Activated CD8-positive, alpha-beta memory T cell treated with anti-CD3 and anti-CD28 coated beads for 1 hour (primary cell): ENCODE results near the gene CGB8.
"Not testable (repeated sequence)": the region's sequence is repeated elsewhere in the genome, so short reads cannot be mapped to it uniquely, and the experiment has no call there.

Experiments used
- DNase-seq, 2 donors: peaks; one replicate each; pipeline ENCODE4 v3.0.0-alpha.2; 2020; ENCODE audit warnings: low read depth in 1 of 2; ENCODE audit errors: extremely low read depth in 1 of 2

Gene CGB8

GRCh38 chr19:49065905-49066512 is 17.1 kb upstream of the CGB8 start:
- DNase-seq: no peak

GRCh38 chr19:49064768-49065611 is 16.1 kb upstream of the CGB8 start, which contains the start of gene NTF4:
Gene NTF4, minus strand, starts transcription at chr19:49064818. Its CDS starts 2,821 bp downstream, at chr19:49061997.
- no peak for DNase-seq

GRCh38 chr19:49064029-49064629 is 15.2 kb upstream of the CGB8 start:
- DNase-seq: no peak

- DNase-seq: no peak
These were observed 12.5 kb upstream of the CGB8 start for GRCh38 chr19:49061445-49061844.

GRCh38 chr19:49061000-49061399 is 12.1 kb upstream of the CGB8 start:
- DNase-seq: no peak

GRCh38 chr19:49059053-49059452 is 10.1 kb upstream of the CGB8 start:
- DNase-seq: no peak

- DNase-seq: no peak
These were observed 9.7 kb upstream of the CGB8 start for GRCh38 chr19:49058562-49058961.

GRCh38 chr19:49057636-49058234 is 8.8 kb upstream of the CGB8 start, which contains the start of gene CGB7:
Gene CGB7, minus strand, starts transcription at chr19:49057749. Its CDS starts 2,374 bp downstream, at chr19:49055375.
- DNase-seq: peak in 1 of 2 donors; percentile 18

GRCh38 chr19:49056902-49057596 is 8.1 kb upstream of the CGB8 start:
- DNase-seq: not testable (repeated sequence)

- peak in 1 of 2 donors; percentile 38 for DNase-seq
These were observed 7.4 kb upstream of the CGB8 start for GRCh38 chr19:49056101-49056901.

GRCh38 chr19:49050376-49051033 is 1.6 kb upstream of the CGB8 start:
- not testable (repeated sequence) for DNase-seq

- not testable (repeated sequence) for DNase-seq
These were observed 923 bp upstream of the CGB8 start for GRCh38 chr19:49049834-49050233.

- DNase-seq: not testable (repeated sequence)
These were observed 5.4 kb downstream of the CGB8 start, which contains the start of gene CGB5 for GRCh38 chr19:49043548-49043947. Gene CGB5, plus strand, starts transcription at chr19:49043848. Its CDS starts 362 bp downstream, at chr19:49044210.

- not testable (repeated sequence) for DNase-seq
These were observed 6.2 kb downstream of the CGB8 start for GRCh38 chr19:49042666-49043065.

GRCh38 chr19:49042177-49042576 is 6.7 kb downstream of the CGB8 start:
- DNase-seq: no peak

GRCh38 chr19:49039736-49040135 is 9.2 kb downstream of the CGB8 start:
- DNase-seq: not testable (repeated sequence)

- not testable (repeated sequence) for DNase-seq
These were observed 10.2 kb downstream of the CGB8 start for GRCh38 chr19:49038557-49039276.

GRCh38 chr19:49038111-49038510 is 10.8 kb downstream of the CGB8 start:
- not testable (repeated sequence) for DNase-seq
